ELR (cell line): ENCODE measurements around the gene TTC6.

Experiments used
- DNase-seq: peaks from one replicate; pipeline ENCODE4 v3.0.0-alpha.2; 2015; ENCODE audit warnings: low read depth

Gene TTC6

GRCh38 chr14:37585101-37585511 is 10.3 kb upstream of the TTC6 start:
- no peak for DNase-seq

- DNase-seq, result no peak
These were observed 9.2 kb upstream of the TTC6 start for GRCh38 chr14:37585971-37586796.

GRCh38 chr14:37586797-37587130 is 8.7 kb upstream of the TTC6 start:
- DNase-seq, result no peak

GRCh38 chr14:37587131-37587803 is 8.2 kb upstream of the TTC6 start:
- no peak for DNase-seq

- no peak for DNase-seq
These were observed 7.4 kb upstream of the TTC6 start for GRCh38 chr14:37587881-37588666.

- DNase-seq, result no peak
These were observed 6.8 kb upstream of the TTC6 start for GRCh38 chr14:37588667-37588955.

- no peak for DNase-seq
These were observed 6.3 kb upstream of the TTC6 start for GRCh38 chr14:37588956-37589714.

- no peak for DNase-seq
These were observed 5.6 kb upstream of the TTC6 start for GRCh38 chr14:37589715-37590427.

- DNase-seq, result no peak
These were observed 4.8 kb upstream of the TTC6 start for GRCh38 chr14:37590428-37591139.

GRCh38 chr14:37591311-37591940 is 4.0 kb upstream of the TTC6 start:
- no peak for DNase-seq

GRCh38 chr14:37591941-37592481 is 3.4 kb upstream of the TTC6 start:
- no peak for DNase-seq

- DNase-seq, result no peak
These were observed 2.7 kb upstream of the TTC6 start for GRCh38 chr14:37592482-37593408.

GRCh38 chr14:37593511-37594237 is 1.8 kb upstream of the TTC6 start:
- no peak for DNase-seq

GRCh38 chr14:37594238-37594970 is 1.0 kb upstream of the TTC6 start:
- DNase-seq, result peak; percentile 82

- peak; percentile 69 for DNase-seq
These were observed 586 bp downstream of the TTC6 start for GRCh38 chr14:37595809-37596621.

GRCh38 chr14:37596790-37597472 is 1.5 kb downstream of the TTC6 start:
- DNase-seq, result no peak
